Measurements from ENCODE around the gene ZFR2.

Gene ZFR2

DNA sequence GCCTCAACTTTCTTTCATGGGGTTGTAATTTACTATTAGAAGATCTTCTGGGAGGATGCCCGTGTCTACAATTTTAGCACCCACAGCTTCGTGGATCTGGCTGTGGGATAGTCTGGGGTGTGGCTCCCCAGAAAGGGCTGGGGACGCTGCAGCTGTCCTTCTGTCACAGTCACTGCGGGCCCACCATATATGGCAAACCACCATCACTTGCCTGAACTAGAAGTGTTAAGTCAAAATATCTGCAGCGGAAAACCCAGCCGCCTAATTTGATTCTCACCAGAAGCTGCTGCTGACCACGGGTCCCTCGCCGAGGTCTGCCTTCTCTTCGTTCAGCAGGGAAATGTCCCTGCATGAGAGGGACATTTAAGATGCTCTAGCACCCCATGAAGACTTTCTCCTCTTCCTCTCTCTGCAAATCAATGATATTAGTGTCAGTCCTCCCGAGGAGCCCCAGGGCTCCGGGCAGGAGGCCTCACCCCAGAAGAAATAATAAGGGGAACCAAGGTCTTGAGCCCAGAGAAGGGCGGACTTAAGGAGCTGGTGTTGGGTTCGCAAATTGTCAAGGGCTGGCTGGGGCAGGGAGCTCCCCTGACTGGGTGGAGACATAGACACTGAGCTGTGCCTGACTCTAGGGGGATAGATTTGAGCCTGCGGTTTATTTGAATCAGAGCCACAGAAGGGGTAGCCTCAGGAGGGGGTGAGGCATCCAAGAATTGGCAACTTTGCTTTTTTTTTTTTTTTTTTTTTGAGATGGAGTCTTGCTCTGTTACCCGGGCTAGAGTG lies 79.7 kb downstream of the ZFR2 start:
- no peak for ATAC-seq
- no peak for TF ChIP-seq OSR1 (CRISPR knock-in tag; IDR thresholded peaks at IDR 0.05)
- TF ChIP-seq ARNTL (CRISPR knock-in tag; IDR thresholded peaks at IDR 0.05; ENCODE audit: borderline replicate concordance, low read depth), result no peak
- TF ChIP-seq ZFP3 (CRISPR knock-in tag; IDR thresholded peaks at IDR 0.05), result no peak
- no peak for TF ChIP-seq PPARA (CRISPR knock-in tag; IDR thresholded peaks at IDR 0.05; ENCODE audit: borderline replicate concordance)
- no peak for TF ChIP-seq ZFP30 (CRISPR knock-in tag; IDR thresholded peaks at IDR 0.05)

DNA sequence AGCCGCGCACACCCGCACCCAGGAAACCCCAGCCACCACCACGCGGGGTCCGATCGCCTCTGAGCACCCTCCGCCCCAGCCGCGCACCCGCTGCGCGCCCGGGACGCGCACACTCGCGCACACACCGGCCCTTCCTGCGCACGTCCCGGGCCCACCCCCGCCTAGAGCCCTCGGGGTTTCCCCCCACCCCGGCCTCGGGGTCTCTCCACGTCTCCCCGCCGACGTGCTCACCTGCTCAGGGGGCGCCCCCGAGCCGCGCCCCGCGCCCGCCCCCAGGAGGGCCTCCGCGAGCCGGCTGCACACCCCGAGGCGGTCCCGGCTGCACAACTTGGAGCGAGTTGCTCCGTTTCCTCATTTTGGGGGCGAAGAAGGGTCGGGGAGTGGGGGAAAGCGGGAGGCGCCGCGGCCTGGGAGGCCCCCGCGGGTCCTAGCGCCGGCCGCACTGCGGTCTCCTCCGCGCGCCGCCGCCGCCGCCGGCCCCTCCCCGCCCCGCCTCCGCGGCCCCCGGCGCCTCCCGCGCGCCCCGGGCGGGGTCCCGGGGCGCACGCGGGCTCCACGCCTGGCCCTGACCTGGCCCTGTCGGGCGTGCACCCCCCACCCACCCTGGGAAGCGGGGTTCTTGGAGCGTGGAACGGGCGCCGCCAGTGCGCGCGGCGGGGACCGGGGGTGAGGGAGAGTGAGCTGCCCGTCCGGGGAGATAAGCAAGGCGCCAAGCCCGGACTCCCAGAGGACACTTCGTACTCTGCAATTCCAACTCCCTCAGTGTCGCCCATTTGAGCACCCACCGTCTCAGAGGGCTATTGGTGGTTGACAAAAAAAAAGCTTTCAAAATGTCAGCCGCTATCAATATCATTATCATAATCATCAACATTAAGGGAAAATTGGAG lies 82.7 kb downstream of the ZFR2 start, which contains the start of gene MATK:
Gene MATK (minus strand): TSS at position 444 of the 887 bp plus-strand sequence. CDS start 1,246 bp downstream, outside the sequence.
- TF ChIP-seq CSDC2 (CRISPR knock-in tag; IDR thresholded peaks at IDR 0.05), result no peak
- TF ChIP-seq ZNF8 (CRISPR knock-in tag; IDR thresholded peaks at IDR 0.05), result no peak
- no peak for TF ChIP-seq ZC3H10 (CRISPR knock-in tag; IDR thresholded peaks at IDR 0.05)
- TF ChIP-seq, protein P1, sequence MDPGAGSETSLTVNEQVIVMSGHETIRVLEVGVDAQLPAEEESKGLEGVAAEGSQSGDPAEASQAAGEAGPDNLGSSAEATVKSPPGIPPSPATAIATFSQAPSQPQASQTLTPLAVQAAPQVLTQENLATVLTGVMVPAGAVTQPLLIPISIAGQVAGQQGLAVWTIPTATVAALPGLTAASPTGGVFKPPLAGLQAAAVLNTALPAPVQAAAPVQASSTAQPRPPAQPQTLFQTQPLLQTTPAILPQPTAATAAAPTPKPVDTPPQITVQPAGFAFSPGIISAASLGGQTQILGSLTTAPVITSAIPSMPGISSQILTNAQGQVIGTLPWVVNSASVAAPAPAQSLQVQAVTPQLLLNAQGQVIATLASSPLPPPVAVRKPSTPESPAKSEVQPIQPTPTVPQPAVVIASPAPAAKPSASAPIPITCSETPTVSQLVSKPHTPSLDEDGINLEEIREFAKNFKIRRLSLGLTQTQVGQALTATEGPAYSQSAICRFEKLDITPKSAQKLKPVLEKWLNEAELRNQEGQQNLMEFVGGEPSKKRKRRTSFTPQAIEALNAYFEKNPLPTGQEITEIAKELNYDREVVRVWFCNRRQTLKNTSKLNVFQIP (CRISPR knock-in tag; IDR thresholded peaks at IDR 0.05; ENCODE audit: borderline replicate concordance, low read depth), result no peak
- no peak for TF ChIP-seq BACH2 (CRISPR knock-in tag; IDR thresholded peaks at IDR 0.05; ENCODE audit: borderline replicate concordance)
- no peak for TF ChIP-seq TOX (CRISPR knock-in tag; IDR thresholded peaks at IDR 0.05; ENCODE audit: borderline replicate concordance)
- no peak for TF ChIP-seq PPARA (CRISPR knock-in tag; IDR thresholded peaks at IDR 0.05; ENCODE audit: borderline replicate concordance)
- TF ChIP-seq OSR1 (CRISPR knock-in tag; IDR thresholded peaks at IDR 0.05), result no peak
- no peak for TF ChIP-seq ESRRG (CRISPR knock-in tag; IDR thresholded peaks at IDR 0.05)
- no peak for TF ChIP-seq RARB (CRISPR knock-in tag; IDR thresholded peaks at IDR 0.05)
- TF ChIP-seq, protein P2, sequence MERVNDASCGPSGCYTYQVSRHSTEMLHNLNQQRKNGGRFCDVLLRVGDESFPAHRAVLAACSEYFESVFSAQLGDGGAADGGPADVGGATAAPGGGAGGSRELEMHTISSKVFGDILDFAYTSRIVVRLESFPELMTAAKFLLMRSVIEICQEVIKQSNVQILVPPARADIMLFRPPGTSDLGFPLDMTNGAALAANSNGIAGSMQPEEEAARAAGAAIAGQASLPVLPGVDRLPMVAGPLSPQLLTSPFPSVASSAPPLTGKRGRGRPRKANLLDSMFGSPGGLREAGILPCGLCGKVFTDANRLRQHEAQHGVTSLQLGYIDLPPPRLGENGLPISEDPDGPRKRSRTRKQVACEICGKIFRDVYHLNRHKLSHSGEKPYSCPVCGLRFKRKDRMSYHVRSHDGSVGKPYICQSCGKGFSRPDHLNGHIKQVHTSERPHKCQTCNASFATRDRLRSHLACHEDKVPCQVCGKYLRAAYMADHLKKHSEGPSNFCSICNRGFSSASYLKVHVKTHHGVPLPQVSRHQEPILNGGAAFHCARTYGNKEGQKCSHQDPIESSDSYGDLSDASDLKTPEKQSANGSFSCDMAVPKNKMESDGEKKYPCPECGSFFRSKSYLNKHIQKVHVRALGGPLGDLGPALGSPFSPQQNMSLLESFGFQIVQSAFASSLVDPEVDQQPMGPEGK (CRISPR knock-in tag; IDR thresholded peaks at IDR 0.05; ENCODE audit: borderline replicate concordance), result no peak
- TF ChIP-seq ISL1 (CRISPR knock-in tag; IDR thresholded peaks at IDR 0.05), result no peak
- no peak for TF ChIP-seq ZFP30 (CRISPR knock-in tag; IDR thresholded peaks at IDR 0.05)
- TF ChIP-seq, protein P3, sequence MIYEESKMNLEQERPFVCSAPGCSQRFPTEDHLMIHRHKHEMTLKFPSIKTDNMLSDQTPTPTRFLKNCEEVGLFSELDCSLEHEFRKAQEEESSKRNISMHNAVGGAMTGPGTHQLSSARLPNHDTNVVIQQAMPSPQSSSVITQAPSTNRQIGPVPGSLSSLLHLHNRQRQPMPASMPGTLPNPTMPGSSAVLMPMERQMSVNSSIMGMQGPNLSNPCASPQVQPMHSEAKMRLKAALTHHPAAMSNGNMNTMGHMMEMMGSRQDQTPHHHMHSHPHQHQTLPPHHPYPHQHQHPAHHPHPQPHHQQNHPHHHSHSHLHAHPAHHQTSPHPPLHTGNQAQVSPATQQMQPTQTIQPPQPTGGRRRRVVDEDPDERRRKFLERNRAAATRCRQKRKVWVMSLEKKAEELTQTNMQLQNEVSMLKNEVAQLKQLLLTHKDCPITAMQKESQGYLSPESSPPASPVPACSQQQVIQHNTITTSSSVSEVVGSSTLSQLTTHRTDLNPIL (CRISPR knock-in tag; IDR thresholded peaks at IDR 0.05; ENCODE audit: low read depth), result no peak
- TF ChIP-seq, protein P4, sequence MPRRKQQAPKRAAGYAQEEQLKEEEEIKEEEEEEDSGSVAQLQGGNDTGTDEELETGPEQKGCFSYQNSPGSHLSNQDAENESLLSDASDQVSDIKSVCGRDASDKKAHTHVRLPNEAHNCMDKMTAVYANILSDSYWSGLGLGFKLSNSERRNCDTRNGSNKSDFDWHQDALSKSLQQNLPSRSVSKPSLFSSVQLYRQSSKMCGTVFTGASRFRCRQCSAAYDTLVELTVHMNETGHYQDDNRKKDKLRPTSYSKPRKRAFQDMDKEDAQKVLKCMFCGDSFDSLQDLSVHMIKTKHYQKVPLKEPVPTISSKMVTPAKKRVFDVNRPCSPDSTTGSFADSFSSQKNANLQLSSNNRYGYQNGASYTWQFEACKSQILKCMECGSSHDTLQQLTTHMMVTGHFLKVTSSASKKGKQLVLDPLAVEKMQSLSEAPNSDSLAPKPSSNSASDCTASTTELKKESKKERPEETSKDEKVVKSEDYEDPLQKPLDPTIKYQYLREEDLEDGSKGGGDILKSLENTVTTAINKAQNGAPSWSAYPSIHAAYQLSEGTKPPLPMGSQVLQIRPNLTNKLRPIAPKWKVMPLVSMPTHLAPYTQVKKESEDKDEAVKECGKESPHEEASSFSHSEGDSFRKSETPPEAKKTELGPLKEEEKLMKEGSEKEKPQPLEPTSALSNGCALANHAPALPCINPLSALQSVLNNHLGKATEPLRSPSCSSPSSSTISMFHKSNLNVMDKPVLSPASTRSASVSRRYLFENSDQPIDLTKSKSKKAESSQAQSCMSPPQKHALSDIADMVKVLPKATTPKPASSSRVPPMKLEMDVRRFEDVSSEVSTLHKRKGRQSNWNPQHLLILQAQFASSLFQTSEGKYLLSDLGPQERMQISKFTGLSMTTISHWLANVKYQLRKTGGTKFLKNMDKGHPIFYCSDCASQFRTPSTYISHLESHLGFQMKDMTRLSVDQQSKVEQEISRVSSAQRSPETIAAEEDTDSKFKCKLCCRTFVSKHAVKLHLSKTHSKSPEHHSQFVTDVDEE (CRISPR knock-in tag; IDR thresholded peaks at IDR 0.05), result no peak
- TF ChIP-seq, protein P5, sequence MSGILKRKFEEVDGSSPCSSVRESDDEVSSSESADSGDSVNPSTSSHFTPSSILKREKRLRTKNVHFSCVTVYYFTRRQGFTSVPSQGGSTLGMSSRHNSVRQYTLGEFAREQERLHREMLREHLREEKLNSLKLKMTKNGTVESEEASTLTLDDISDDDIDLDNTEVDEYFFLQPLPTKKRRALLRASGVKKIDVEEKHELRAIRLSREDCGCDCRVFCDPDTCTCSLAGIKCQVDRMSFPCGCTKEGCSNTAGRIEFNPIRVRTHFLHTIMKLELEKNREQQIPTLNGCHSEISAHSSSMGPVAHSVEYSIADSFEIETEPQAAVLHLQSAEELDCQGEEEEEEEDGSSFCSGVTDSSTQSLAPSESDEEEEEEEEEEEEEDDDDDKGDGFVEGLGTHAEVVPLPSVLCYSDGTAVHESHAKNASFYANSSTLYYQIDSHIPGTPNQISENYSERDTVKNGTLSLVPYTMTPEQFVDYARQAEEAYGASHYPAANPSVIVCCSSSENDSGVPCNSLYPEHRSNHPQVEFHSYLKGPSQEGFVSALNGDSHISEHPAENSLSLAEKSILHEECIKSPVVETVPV (CRISPR knock-in tag; IDR thresholded peaks at IDR 0.05), result no peak
- no peak for TF ChIP-seq ZFP3 (CRISPR knock-in tag; IDR thresholded peaks at IDR 0.05)
- no peak for TF ChIP-seq ZNF70 (CRISPR knock-in tag; IDR thresholded peaks at IDR 0.05)
- TF ChIP-seq GLIS3 (CRISPR knock-in tag; IDR thresholded peaks at IDR 0.05), result no peak
- no peak for ATAC-seq

Measured in SK-N-SH treated with all-trans-retinoic acid at 6 μM for 48 hours (cell line).